ENCODE data around the gene SPACA4.

Gene SPACA4

GRCh38 chr19:48603850-48604249 lies 2.7 kb upstream of the SPACA4 start:
- Histone ChIP-seq H3K36me3 (ENCODE audit: insufficient read depth, low read length) (no peaks in the 10 kb centered on the region), H3K4me2 (ENCODE audit: low read depth, low read length, poor library complexity, severe bottlenecking) (no peak overlapping the region), H3K4me1 (ENCODE audit: insufficient read depth, low read length, poor library complexity, severe bottlenecking) (no peaks in the 10 kb centered on the region), H3K27me3 (ENCODE audit: insufficient read depth, low read length, poor library complexity, severe bottlenecking) (no peaks in the 10 kb centered on the region), H4K20me1 (ENCODE audit: insufficient read depth, low read length, poor library complexity, severe bottlenecking) (no peaks in the 10 kb centered on the region), H2AFZ (ENCODE audit: low read length) (no peak overlapping the region), H3K4me3 (ENCODE audit: low read length, poor library complexity, severe bottlenecking) (no peak overlapping the region), H3K9me3 (ENCODE audit: insufficient read depth, low read depth, low read length) (no peaks in the 10 kb centered on the region), H3K9ac (ENCODE audit: low read depth, low read length, poor library complexity, severe bottlenecking) (no peak overlapping the region), H3F3A (ENCODE audit: low read depth) (no peaks in the 10 kb centered on the region), H3K9me2 (replicated peaks; ENCODE audit: low read depth, low read length) (no peaks in the 10 kb centered on the region), H3K79me2 (ENCODE audit: insufficient read depth, low read length) (no peaks in the 10 kb centered on the region)
- no peak for TF ChIP-seq CTCF (conservative IDR thresholded peaks at IDR 0.05; ENCODE audit: low read length)
- no peak for TF ChIP-seq EZH2phosphoT487 (IDR thresholded peaks at IDR 0.05; ENCODE audit: borderline replicate concordance)

- H3K27me3 ChIP-seq (ENCODE audit: insufficient read depth, low read length, poor library complexity, severe bottlenecking) = no peaks in the 10 kb centered on the region
- H3K4me1 ChIP-seq (ENCODE audit: insufficient read depth, low read length, poor library complexity, severe bottlenecking) = no peaks in the 10 kb centered on the region
- TF ChIP-seq EZH2phosphoT487 (IDR thresholded peaks at IDR 0.05; ENCODE audit: borderline replicate concordance) (no peak), CTCF (conservative IDR thresholded peaks at IDR 0.05; ENCODE audit: low read length) (no peak)
- H2AFZ ChIP-seq (ENCODE audit: low read length) = no peak overlapping the region
- no peaks in the 10 kb centered on the region for H3K9me3 ChIP-seq (ENCODE audit: insufficient read depth, low read depth, low read length)
- H3F3A ChIP-seq (ENCODE audit: low read depth) = no peaks in the 10 kb centered on the region
- H3K4me2 ChIP-seq (ENCODE audit: low read depth, low read length, poor library complexity, severe bottlenecking) = no peak overlapping the region
- no peaks in the 10 kb centered on the region for H4K20me1 ChIP-seq (ENCODE audit: insufficient read depth, low read length, poor library complexity, severe bottlenecking)
- H3K4me3 ChIP-seq (ENCODE audit: low read length, poor library complexity, severe bottlenecking) = no peak overlapping the region
- no peak overlapping the region for H3K9ac ChIP-seq (ENCODE audit: low read depth, low read length, poor library complexity, severe bottlenecking)
- H3K79me2 ChIP-seq (ENCODE audit: insufficient read depth, low read length) = no peaks in the 10 kb centered on the region
- H3K9me2 ChIP-seq (replicated peaks; ENCODE audit: low read depth, low read length) = no peaks in the 10 kb centered on the region
- H3K36me3 ChIP-seq (ENCODE audit: insufficient read depth, low read length) = no peaks in the 10 kb centered on the region
Measured at GRCh38 chr19:48607359-48607755, 815 bp downstream of the SPACA4 start.

- Histone ChIP-seq H2AFZ (ENCODE audit: low read length) (no peak overlapping the region), H3K4me3 (ENCODE audit: low read length, poor library complexity, severe bottlenecking) (no peak overlapping the region)
Measured at GRCh38 chr19:48608798-48609263, 2.3 kb downstream of the SPACA4 start.

More at GRCh38 chr19:48608798-48609263, 2.3 kb downstream of the SPACA4 start:
- no peaks in the 10 kb centered on the region for H3K27me3 ChIP-seq (ENCODE audit: insufficient read depth, low read length, poor library complexity, severe bottlenecking)
- H4K20me1 ChIP-seq (ENCODE audit: insufficient read depth, low read length, poor library complexity, severe bottlenecking) = no peaks in the 10 kb centered on the region
- no peaks in the 10 kb centered on the region for H3K79me2 ChIP-seq (ENCODE audit: insufficient read depth, low read length)
- H3K36me3 ChIP-seq (ENCODE audit: insufficient read depth, low read length) = no peaks in the 10 kb centered on the region; the same call in 1 of the 2 replicates
- no peak overlapping the region for H3K9ac ChIP-seq (ENCODE audit: low read depth, low read length, poor library complexity, severe bottlenecking)
- H3K9me3 ChIP-seq (ENCODE audit: insufficient read depth, low read depth, low read length) = no peaks in the 10 kb centered on the region
- no peak overlapping the region for H3K4me2 ChIP-seq (ENCODE audit: low read depth, low read length, poor library complexity, severe bottlenecking)
- H3F3A ChIP-seq (ENCODE audit: low read depth) = no peaks in the 10 kb centered on the region
- H3K4me1 ChIP-seq (ENCODE audit: insufficient read depth, low read length, poor library complexity, severe bottlenecking) = no peaks in the 10 kb centered on the region
- H3K9me2 ChIP-seq (replicated peaks; ENCODE audit: low read depth, low read length) = no peaks in the 10 kb centered on the region
- no peak for TF ChIP-seq EZH2phosphoT487 (IDR thresholded peaks at IDR 0.05; ENCODE audit: borderline replicate concordance)
- TF ChIP-seq CTCF (conservative IDR thresholded peaks at IDR 0.05; ENCODE audit: low read length) = peak; percentile 48
